COR-L47 (cell line): Measurements from ENCODE around the gene CYP2A7.
"Not testable (repeated sequence)": the region's sequence is repeated elsewhere in the genome, so short reads cannot be mapped to it uniquely, and the experiment has no call there.

Source experiments
- DNase-seq: peaks from one replicate; lab custom pipeline; 2025; lab: John Stamatoyannopoulos, UW

The CYP2A7 gene

GRCh38 chr19:40842012-40842411 lies 40.0 kb downstream of the CYP2A7 start:
- not testable (repeated sequence) for DNase-seq

- DNase-seq = not testable (repeated sequence)
Measured at GRCh38 chr19:40838477-40838876, 43.6 kb downstream of the CYP2A7 start.

- no peak for DNase-seq
Measured at GRCh38 chr19:40836754-40837429, 45.1 kb downstream of the CYP2A7 start.

- DNase-seq = not testable (repeated sequence)
Measured at GRCh38 chr19:40833728-40834533, 48.1 kb downstream of the CYP2A7 start.

- DNase-seq = not testable (repeated sequence)
Measured at GRCh38 chr19:40832431-40832790, 49.6 kb downstream of the CYP2A7 start.

- DNase-seq = no peak
Measured at GRCh38 chr19:40831502-40832430, 50.3 kb downstream of the CYP2A7 start.

- not testable (repeated sequence) for DNase-seq
Measured at GRCh38 chr19:40830741-40831140, 51.3 kb downstream of the CYP2A7 start.

GRCh38 chr19:40829205-40829604 lies 52.8 kb downstream of the CYP2A7 start:
- no peak for DNase-seq

- DNase-seq = no peak
Measured at GRCh38 chr19:40827386-40828247, 54.4 kb downstream of the CYP2A7 start.

GRCh38 chr19:40826699-40827385 lies 55.2 kb downstream of the CYP2A7 start:
- not testable (repeated sequence) for DNase-seq

- not testable (repeated sequence) for DNase-seq
Measured at GRCh38 chr19:40826312-40826698, 55.7 kb downstream of the CYP2A7 start.

- DNase-seq = not testable (repeated sequence)
Measured at GRCh38 chr19:40825460-40826095, 56.5 kb downstream of the CYP2A7 start.
